Gastroesophageal sphincter (tissue), 3 donors: Measurements from ENCODE around the gene STAT1.

ENCODE experiments used
- CTCF ChIP-seq, 4 experiments: fragments of 200-600 bp in 2 of 4; fragments of 450-650 bp in 2 of 4; sonication (generic) in 1 of 4; IDR thresholded peaks; one replicate each; pipeline ENCODE4 v1.5.1; 2017 to 2019; ENCODE audit warnings: antibody characterized with exemption in 4 of 4, mild to moderate bottlenecking in 2 of 4, moderate library complexity in 2 of 4
- EP300 ChIP-seq: sonication (generic); formaldehyde crosslinking; IDR thresholded peaks from one replicate; pipeline ENCODE4 v1.6.1; 2017; ENCODE audit warnings: antibody characterized with exemption, mild to moderate bottlenecking
- POLR2A ChIP-seq, 2 donors: fragments of 450-650 bp; IDR thresholded peaks; one replicate each; pipeline ENCODE4 v1.6.1; 2017; ENCODE audit warnings: antibody characterized with exemption in 2 of 2, mild to moderate bottlenecking in 2 of 2, moderate library complexity in 1 of 2
- POLR2AphosphoS5 ChIP-seq: sonication (generic); formaldehyde crosslinking; IDR thresholded peaks from one replicate; pipeline ENCODE4 v1.6.1; 2017; ENCODE audit warnings: antibody characterized with exemption

- TF ChIP-seq CTCF (IDR thresholded peaks at IDR 0.05) (peak; percentile 14 to 46 (median 26)), EP300 (no peak), POLR2AphosphoS5 (no peak), POLR2A (IDR thresholded peaks at IDR 0.05) (no peak)
Measured at GRCh38 chr2:190996338-190996946, 17.5 kb downstream of the STAT1 start.
